HG03175 (cell line): ENCODE results near the gene TRIM24.
A peak's percentile ranks its signal among the peaks of the same experiment; 100 is the strongest.
"Not testable (repeated sequence)": the region's sequence is repeated elsewhere in the genome, so short reads cannot be mapped to it uniquely, and the experiment has no call there.

Experiments used
- ATAC-seq: cut with Tn5 transposase; IDR thresholded peaks from one replicate; pipeline ENCODE4 v1.9.1; 2021; ENCODE audit warnings: mild to moderate bottlenecking, moderate library complexity; ENCODE audit not compliant: unreplicated experiment

TRIM24 gene

DNA sequence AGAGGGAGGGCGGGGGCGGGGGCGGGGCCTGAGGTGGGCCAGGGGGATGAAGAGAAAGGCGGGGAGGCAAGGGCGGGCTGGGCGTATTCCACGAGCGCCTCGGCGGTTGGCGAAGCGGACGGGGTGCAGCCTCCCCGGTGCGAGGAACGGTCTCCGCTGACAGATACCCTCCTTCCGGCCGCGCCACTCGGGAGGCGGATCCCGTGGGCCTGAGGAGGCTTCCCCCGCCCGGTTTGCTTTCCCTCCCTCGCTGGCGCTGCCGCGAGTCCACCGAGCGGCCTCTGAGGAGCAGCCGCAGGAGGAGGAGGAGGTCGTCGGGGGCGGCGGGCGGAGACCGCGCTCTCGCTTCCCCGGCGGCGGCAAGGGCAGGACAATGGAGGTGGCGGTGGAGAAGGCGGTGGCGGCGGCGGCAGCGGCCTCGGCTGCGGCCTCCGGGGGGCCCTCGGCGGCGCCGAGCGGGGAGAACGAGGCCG lies at the start of gene TRIM24:
Gene TRIM24 (plus strand): TSS at position 84 of the 473 bp plus-strand sequence. CDS start 290 bp downstream, at position 374.
- peak; percentile 73 for ATAC-seq

DNA sequence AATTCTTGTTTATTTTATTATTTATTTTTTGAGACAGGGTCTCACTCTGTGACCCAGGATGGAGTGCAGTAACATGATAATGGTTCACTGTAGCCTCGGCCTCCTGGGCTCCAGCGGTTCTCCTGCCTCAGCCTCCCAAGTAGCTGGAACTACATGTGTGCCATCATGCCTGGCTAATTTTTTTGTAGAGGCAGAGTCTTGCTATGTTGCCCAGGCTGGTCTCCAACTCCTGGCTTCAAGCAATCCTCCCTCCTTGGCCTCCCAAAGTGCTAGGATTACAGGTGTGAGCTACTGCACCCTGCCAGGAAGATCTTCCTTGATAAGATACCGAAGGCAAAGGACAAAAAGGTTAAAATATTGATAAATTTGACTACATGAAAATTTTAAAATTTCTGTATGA lies 48.0 kb upstream of the TRIM24 start:
- ATAC-seq = not testable (repeated sequence)

DNA sequence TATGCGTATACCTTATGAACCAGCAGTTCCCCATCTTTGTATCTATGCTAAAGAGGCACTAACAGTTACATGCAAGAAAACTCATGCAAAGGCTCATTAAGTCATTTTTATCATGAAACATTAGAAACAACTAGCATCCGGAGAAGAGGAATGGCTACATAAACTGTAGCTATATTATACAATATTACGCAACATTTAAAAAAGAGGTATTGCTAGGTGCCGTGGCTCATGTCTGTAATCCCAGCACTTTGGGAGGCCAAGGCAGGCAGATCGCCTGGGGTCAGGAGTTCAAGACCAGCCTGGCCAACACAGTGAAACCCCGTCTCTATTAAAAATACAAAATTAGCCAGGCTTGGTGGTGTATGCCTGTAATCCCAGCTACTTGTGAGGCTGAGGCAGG lies 47.1 kb upstream of the TRIM24 start:
- ATAC-seq = not testable (repeated sequence)

DNA sequence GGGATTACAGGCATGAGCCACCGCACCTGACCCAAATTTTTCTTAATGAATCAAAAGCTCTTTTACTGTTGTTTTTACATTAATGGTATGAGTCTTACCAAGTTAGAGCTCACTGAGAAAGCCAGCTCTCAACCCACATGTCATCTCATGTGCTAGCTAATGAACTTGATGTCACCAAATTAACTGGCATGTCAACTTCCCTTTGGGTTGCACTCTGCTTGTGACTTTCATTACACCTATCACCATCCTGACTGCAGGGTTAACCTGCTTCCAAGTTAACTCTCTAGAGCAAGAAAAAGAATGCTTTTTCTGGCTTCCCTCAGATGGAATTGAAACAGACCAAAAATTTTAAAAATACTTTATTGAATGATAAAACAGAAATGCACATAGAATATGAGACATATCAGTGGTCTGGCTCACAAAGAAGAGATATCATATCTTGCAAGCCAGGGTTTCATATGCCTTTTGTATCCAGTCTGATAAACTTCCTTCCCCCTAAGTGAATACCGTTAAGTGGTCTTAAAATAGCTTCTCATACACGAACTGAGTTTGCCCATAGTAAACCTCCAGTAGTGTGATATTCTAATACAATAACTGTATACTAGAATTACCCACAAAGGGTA lies 42.9 kb upstream of the TRIM24 start:
- no peak for ATAC-seq

DNA sequence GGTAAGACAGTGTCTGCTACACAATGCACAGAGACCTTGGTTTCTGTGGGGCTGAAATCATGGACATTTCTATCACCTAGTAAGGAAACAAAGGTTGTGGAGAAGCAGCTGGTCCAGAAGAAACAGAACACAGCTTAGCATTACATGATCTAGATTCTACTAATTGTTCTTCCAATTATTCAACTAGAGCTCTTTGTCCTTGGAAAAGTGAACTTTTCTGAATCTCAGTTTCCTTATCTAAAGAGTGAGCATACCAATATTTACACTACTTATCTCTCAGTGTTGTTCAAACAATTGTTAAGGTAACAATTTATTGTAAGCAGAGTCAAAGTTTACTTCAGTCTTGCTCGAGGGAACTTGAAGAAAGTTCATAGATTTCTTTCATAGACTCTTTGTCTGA lies 42.3 kb upstream of the TRIM24 start:
- ATAC-seq = no peak

- ATAC-seq = not testable (repeated sequence)
Measured at GRCh38 chr7:138418403-138418802, 41.7 kb upstream of the TRIM24 start.

DNA sequence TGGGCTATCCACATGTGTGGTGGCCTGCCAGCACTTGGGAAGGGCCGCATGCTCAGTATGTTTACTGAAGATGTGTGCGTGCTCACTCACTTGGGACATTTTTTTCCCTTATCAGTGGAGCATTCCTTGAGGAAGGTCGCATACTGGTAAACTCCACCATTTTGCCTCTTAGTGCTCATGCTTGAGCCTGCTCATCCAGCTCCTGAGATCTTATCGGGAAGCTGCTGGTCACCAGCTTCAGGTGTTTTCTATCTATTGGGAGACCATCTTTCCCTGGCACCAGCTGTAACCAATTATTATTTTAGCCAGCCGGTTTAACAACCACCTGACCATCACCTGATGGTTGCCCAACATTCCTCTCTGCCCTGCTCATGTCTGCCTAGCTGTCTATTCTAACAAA lies 35.0 kb upstream of the TRIM24 start:
- no peak for ATAC-seq

- no peak for ATAC-seq
Measured at GRCh38 chr7:138429577-138430250, 30.3 kb upstream of the TRIM24 start.

DNA sequence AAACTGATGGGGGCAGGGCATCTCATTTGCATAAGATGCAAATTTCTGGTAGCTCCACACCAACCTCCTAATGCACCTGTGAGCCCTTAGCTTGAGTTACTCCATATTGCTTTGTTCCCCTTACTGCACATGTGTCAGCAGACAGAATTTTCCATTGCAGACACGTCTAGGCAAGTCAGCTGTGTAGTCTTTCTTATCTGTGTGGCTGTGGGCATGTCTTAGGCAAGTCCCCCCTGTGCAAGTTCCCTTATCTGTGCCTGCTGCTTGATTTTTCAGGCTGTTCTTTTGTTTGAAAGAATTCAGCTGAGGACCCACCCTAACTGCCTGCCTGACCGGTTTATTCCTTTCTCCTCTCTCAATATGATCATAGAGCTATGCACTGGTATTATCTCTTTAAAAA lies 28.5 kb upstream of the TRIM24 start:
- ATAC-seq = no peak

- ATAC-seq = no peak
Measured at GRCh38 chr7:138433583-138434443, 26.2 kb upstream of the TRIM24 start.

GRCh38 chr7:138434597-138435019 lies 25.5 kb upstream of the TRIM24 start:
- ATAC-seq = no peak

DNA sequence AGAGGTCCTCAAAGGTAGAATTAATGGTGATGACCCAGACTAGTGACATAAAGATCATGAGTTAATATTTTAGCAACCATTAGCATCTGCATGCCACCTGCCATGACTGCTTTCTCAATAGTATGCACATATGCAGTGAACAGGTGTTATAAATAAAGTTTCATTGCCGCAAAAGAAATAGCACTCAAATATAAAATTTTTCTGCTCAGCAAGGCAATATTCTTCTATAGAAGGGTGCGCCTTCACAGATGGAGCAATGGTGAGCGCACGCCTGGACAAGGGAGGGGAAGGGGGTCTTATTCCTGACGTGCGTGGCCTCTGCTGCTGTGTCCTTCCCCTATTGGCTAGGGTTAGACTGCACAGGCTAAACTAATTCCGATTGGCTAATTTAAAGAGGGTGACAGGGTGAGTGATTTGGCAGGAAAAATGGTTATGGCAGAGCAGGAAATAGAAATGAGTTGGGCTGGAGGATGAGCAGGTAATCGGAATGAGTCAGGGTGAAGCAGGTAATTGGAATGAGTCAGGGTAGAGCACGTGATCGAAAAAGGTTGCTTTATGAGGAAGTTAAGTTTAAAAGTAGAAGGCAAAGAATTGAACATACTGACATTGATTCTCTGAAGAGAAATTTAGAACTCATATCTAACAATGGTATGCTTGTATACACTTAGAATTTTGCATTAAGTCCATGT lies 24.7 kb upstream of the TRIM24 start:
- no peak for ATAC-seq

GRCh38 chr7:138436388-138436787 lies 23.7 kb upstream of the TRIM24 start:
- ATAC-seq = no peak

GRCh38 chr7:138440460-138440859 lies 19.6 kb upstream of the TRIM24 start:
- ATAC-seq = no peak

DNA sequence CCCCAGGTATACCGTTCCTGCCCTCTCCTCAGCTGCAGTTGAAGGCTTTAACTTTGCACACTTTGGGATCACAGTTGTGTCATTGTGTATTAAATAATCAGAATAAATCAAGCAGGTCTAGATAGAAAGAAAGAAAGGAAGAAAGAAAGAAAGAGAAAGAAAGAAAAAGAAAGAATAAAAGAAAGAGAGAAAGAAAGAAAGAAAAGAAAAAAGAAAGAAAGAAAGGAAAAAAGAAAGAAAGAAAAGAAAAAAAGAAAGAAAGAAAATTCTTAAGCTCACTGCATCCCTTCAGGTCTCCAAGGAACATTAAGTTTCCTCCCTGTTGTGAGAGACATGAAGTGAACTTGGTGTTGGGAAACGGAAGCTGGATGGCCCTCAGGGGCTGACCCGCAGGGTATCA lies 17.2 kb upstream of the TRIM24 start:
- ATAC-seq = no peak

DNA sequence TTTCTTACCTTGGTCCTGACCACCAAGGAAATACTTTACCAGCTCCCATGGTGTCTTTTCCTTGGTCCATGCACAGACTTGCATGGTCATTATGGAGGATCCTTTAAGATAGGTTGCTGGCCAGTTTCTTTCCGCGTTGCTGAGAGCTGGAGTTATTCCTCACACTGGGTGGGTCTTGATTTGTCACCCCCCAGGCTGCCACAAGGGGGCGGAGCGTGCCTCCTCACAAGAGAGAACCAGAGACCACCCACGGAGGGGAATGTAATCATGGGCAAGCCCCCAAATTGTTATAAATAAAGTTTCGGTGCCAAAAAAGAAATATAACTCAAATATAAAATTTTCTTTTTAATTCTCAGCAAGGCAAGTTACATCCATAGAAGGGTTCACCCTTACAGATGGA lies 10.5 kb upstream of the TRIM24 start:
- no peak for ATAC-seq

DNA sequence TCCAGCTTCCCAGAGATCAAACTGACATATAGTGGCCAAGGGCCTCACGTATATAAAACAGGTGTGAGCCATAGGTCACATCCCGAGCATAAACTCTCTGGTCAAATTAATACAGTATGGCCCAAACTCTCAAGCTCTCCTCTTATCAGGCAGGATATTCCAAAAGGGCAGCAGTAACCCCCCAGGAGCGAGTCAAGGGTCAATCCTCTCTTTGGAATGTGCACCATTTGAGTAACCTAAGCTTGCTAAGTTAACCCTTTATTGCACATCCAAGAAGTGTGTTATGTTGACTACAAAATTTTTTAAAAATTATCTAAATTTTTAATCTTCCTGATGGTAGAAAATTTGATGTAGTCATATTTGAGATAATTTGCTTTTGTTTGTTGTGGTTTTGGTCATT lies 4.5 kb upstream of the TRIM24 start:
- ATAC-seq = no peak

DNA sequence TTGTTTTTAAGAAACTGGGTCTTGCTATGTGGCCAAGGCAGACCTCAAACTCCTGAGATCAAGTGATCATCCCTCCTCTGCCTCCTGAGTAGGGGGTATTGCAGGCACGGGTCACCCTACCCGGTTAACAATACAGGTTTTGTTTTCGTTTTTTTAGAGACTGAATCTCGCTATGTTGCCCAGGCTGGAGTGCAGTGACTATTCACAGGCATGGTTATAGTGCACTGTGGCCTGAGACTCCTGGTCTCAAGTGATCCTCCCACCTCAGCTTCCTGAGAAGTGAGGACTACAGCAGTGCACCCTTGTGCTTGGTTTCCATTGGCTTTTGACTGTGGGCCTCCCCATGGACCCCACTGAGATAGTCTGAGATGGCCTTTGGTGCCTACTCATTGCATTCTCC lies 3.8 kb upstream of the TRIM24 start:
- ATAC-seq = no peak

- no peak for ATAC-seq
Measured at GRCh38 chr7:138458576-138459412, 1.3 kb upstream of the TRIM24 start.
